ENCODE measurements around the gene UCN2. TPM values are rescaled to one million over a fixed set of nuclear protein-coding genes. Genes with fewer than 3 reads are reported as not detected.

The UCN2 gene
- total RNA-seq, 1 donor from 2014 or later = 0.77 TPM

GRCh38 chr3:48524970-48525369 is 38.6 kb downstream of the UCN2 start:
- H3K27me3 Mint-ChIP-seq (ENCODE audit: unreplicated experiment) = peaks cover 4% of the 10 kb centered on the region

GRCh38 chr3:48521635-48522034 is 41.9 kb downstream of the UCN2 start:
- H3K9me3 Mint-ChIP-seq (ENCODE audit: unreplicated experiment) = no peaks in the 10 kb centered on the region
- H3K4me1 Mint-ChIP-seq (ENCODE audit: unreplicated experiment) = peaks cover 9% of the 10 kb centered on the region
- no peak overlapping the region for H3K4me3 Mint-ChIP-seq (ENCODE audit: unreplicated experiment)
- no peak overlapping the region for H3K27ac Mint-ChIP-seq (ENCODE audit: unreplicated experiment)
- peaks cover 5% of the 10 kb centered on the region for H3K36me3 Mint-ChIP-seq (ENCODE audit: low read depth, unreplicated experiment)
- no peak for DNase-seq (ENCODE audit: low spot score)
- peaks cover 11% of the 10 kb centered on the region for H3K27me3 Mint-ChIP-seq (ENCODE audit: unreplicated experiment)
- no peak for TF ChIP-seq CTCF (IDR thresholded peaks at IDR 0.05; ENCODE audit: unreplicated experiment)

More at GRCh38 chr3:48524970-48525369, 38.6 kb downstream of the UCN2 start:
- peak overlapping the region; percentile 72 for H3K27ac Mint-ChIP-seq (ENCODE audit: unreplicated experiment)
- peaks cover 13% of the 10 kb centered on the region for H3K36me3 Mint-ChIP-seq (ENCODE audit: low read depth, unreplicated experiment)
- TF ChIP-seq CTCF (IDR thresholded peaks at IDR 0.05; ENCODE audit: unreplicated experiment) = no peak
- H3K4me3 Mint-ChIP-seq (ENCODE audit: unreplicated experiment) = peak overlapping the region; percentile 42
- no peaks in the 10 kb centered on the region for H3K9me3 Mint-ChIP-seq (ENCODE audit: unreplicated experiment)
- no peak for DNase-seq (ENCODE audit: low spot score)
- peaks cover 9% of the 10 kb centered on the region for H3K4me1 Mint-ChIP-seq (ENCODE audit: unreplicated experiment)

DNA sequence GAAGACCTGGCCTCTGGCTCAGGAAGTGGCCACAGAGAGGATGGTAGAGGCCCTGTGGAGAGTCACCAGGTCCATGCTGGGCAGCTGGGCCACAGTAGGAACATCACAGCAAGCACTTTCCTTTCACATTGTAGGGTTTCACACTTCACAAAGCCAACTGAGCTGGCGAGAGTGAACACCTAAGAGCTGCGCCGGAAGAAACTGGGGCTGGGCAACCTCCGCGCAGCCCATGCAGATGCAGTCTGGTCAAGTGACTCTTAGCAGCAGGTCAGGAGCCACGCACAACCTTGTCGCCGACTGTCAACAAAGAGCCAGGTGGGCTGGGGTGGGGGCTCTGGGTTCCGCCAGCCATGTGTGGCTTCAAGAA is 44.3 kb downstream of the UCN2 start:
- Mint-ChIP-seq H3K36me3 (ENCODE audit: low read depth, unreplicated experiment) (peaks cover under 1% of the 10 kb centered on the region), H3K4me3 (ENCODE audit: unreplicated experiment) (no peak overlapping the region), H3K4me1 (ENCODE audit: unreplicated experiment) (peaks cover 2% of the 10 kb centered on the region), H3K27ac (ENCODE audit: unreplicated experiment) (no peak overlapping the region), H3K27me3 (ENCODE audit: unreplicated experiment) (peaks cover 11% of the 10 kb centered on the region), H3K9me3 (ENCODE audit: unreplicated experiment) (no peaks in the 10 kb centered on the region)
- DNase-seq (ENCODE audit: low spot score) = no peak
- no peak for TF ChIP-seq CTCF (IDR thresholded peaks at IDR 0.05; ENCODE audit: unreplicated experiment)

DNA sequence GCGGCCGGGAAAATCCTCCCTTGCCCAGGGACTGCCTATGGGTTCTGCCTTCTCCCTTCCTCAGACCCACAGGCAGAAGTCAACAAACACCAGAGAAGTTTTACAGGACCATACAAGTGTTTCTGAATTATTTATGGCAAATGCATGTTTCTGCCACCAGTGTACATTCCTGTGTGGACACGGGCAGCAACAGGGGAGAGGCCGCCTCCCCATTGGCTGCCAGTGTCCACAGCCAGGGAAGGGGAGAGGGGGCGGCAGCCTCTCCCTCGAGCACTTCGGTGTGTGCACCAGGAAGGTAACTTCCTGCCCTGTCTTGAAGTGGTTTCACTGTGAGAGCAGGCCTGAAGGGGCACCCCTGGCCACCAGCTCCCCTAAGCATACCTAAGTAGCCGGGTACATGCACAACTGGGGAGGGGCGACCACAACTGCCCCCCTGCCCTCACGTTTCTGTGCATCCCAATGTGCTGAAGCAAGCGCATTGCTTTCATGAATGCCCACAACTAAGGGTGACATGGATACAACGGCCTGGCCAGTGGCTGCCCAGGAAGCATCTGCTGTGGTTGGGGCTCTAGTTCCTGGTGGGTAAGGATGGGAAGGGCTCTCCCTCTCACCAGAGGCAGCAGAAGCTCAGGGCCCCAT is 44.8 kb downstream of the UCN2 start:
- H3K27ac Mint-ChIP-seq (ENCODE audit: unreplicated experiment) = no peak overlapping the region
- TF ChIP-seq CTCF (IDR thresholded peaks at IDR 0.05; ENCODE audit: unreplicated experiment) = no peak
- no peak overlapping the region for H3K4me3 Mint-ChIP-seq (ENCODE audit: unreplicated experiment)
- H3K4me1 Mint-ChIP-seq (ENCODE audit: unreplicated experiment) = no peaks in the 10 kb centered on the region
- H3K36me3 Mint-ChIP-seq (ENCODE audit: low read depth, unreplicated experiment) = no peaks in the 10 kb centered on the region
- DNase-seq (ENCODE audit: low spot score) = no peak
- no peaks in the 10 kb centered on the region for H3K9me3 Mint-ChIP-seq (ENCODE audit: unreplicated experiment)
- peaks cover 11% of the 10 kb centered on the region for H3K27me3 Mint-ChIP-seq (ENCODE audit: unreplicated experiment)

- Mint-ChIP-seq H3K4me3 (ENCODE audit: unreplicated experiment) (no peak overlapping the region), H3K27ac (ENCODE audit: unreplicated experiment) (no peak overlapping the region), H3K9me3 (ENCODE audit: unreplicated experiment) (no peaks in the 10 kb centered on the region)
These were observed 45.5 kb downstream of the UCN2 start for GRCh38 chr3:48518069-48518468.

More at GRCh38 chr3:48518069-48518468, 45.5 kb downstream of the UCN2 start:
- no peaks in the 10 kb centered on the region for H3K36me3 Mint-ChIP-seq (ENCODE audit: low read depth, unreplicated experiment)
- no peaks in the 10 kb centered on the region for H3K4me1 Mint-ChIP-seq (ENCODE audit: unreplicated experiment)
- TF ChIP-seq CTCF (IDR thresholded peaks at IDR 0.05; ENCODE audit: unreplicated experiment) = no peak
- H3K27me3 Mint-ChIP-seq (ENCODE audit: unreplicated experiment) = peaks cover 10% of the 10 kb centered on the region
- DNase-seq (ENCODE audit: low spot score) = no peak
